IMR-90 (cell line): ENCODE measurements around the gene INPP4A.

Experiments used
- CEBPB ChIP-seq: IDR thresholded peaks from 2 replicates; pipeline ENCODE4 v1.6.1; 2012; ENCODE audit warnings: low read depth, low read length, improper control_type of control experiment
- CTCF ChIP-seq: conservative IDR thresholded peaks from 2 replicates; pipeline ENCODE4 v1.5.1; 2012; ENCODE audit warnings: mild to moderate bottlenecking, low read depth, low read length, improper control_type of control experiment
- SMC3 ChIP-seq: fragments of 150-350 bp; IDR thresholded peaks from 2 replicates; pipeline ENCODE4 v1.6.1; 2016; ENCODE audit warnings: low read depth, mild to moderate bottlenecking, antibody characterized with exemption, low read length, moderate library complexity

GRCh38 chr2:98442488-98442887 is 2.2 kb upstream of the INPP4A start:
- TF ChIP-seq CTCF (no peak), CEBPB (no peak), SMC3 (no peak)
